Hematopoietic multipotent progenitor cell (in vitro differentiated cells): ENCODE data around the gene GABPB1. TPM values are rescaled to one million over a fixed set of nuclear protein-coding genes. Genes with fewer than 3 reads are reported as not detected.
A peak's percentile ranks its signal among the peaks of the same experiment; 100 is the strongest.
"Not testable (repeated sequence)": the region's sequence is repeated elsewhere in the genome, so short reads cannot be mapped to it uniquely, and the experiment has no call there.

Experiments used
- DNase-seq, 3 donors: peaks; one replicate each; pipeline ENCODE4 v3.0.0-alpha.2; 2011 to 2015; ENCODE audit warnings: low read depth in 2 of 3, low spot score in 2 of 3
- total RNA-seq: library from RNA; depleted of rRNA; stranded (reverse); fragments of >200 nt; gene quantifications from one replicate; pipeline ENCODE4 v1.2.3, GENCODE V29; 2012

GABPB1 gene
- 94.5 TPM for total RNA-seq

GRCh38 chr15:50354838-50355618 lies at the start of gene GABPB1:
Gene GABPB1 (minus strand): TSS chr15:50355198. CDS start chr15:50309798, 45,400 bp downstream.
- peak; percentile 92 to 96 (median 93) for DNase-seq

DNA sequence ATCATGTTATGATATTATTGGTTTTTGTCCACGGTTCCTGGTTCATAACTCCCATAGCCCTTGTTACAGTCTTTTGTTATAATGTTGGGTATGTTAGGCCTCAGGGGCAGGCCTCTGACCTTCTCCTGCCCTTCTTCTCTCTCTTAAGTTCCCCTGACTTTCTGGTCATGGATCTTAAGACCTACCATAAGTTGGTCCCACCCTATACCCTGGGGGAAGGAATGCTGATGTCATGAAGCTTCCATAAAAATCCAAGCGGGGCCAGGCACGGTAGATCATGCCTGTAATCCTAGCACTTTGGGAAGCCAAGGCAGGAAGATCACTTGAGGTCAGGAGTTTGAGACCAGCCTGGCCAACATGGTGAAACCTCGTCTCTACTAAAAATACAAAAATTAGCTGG lies 36.6 kb upstream of the GABPB1 start:
- DNase-seq: not testable (repeated sequence)

DNA sequence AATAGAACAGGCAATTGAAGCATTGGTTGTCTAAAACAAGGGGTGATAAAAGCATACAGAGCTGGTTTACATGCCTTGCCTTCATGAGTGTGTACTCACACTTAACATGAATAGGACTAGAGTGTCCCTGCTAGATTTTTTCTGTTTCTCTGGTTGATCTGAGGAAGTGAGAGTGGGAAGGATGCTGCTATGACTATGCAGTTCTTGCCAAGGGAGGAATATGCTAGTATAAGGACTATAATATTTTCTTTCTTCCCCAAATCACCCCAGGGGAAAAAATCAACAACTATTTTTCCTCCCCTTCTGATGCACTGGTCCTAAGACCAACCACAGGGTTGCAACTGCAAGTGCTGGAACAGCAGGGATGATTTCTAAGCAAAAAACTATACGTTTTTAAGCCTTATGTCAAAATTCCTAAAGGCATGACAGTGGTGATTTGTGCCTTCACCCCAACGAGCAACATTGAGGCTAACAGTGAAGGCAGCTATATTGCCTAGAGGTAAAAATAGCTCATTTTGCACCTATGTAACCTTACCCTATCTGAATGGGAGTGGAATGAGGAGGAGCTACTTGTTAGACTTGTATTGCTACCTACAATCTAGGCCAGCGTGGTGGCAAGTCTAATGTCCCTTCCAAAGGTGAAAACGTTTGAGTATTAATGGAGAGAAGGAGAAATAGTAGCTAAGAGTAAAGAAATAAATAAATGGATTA lies 35.7 kb upstream of the GABPB1 start:
- DNase-seq: peak in 2 of 3 donors; percentile 15 to 20

DNA sequence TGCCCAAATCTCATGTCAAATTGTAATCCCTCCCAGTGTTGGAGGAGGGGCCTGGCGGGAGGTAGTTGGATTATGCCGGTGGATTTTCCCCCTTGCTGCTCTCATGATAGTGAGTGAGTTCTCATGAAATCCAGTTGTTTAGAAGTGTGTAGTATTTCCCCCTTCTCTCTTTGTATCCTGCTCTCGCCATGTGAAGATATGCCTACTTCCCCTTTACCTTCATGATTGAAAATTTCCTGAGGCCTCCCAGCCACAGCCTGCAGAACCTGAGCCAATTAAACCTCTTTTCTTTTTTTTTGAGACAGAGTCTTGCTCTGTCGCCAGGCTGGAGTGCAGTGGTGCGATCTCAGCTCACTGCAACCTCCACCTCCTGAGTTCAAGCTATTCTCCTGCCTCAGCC lies 27.4 kb upstream of the GABPB1 start:
- peak in 2 of 3 donors; percentile 11 to 46 for DNase-seq

GRCh38 chr15:50381438-50381837 lies 26.4 kb upstream of the GABPB1 start:
- no peak for DNase-seq

DNA sequence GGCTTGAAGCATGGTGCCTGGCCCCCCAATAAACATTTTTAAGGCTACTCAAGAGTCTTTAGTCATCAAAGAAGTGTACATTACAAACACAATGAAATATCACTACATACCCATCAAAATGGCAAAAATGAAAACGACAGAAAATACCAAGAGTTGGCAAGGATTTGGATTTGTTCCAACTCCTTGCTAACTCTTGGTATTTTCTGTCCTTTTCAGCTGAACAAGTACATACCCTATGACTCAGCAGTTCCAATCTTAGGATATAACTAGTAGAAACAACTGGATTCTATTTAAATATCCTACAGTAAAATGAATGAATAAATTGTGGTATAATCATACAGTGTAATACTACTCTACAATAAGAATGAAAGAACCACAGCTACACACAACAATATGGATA lies 25.1 kb upstream of the GABPB1 start:
- DNase-seq: no peak

GRCh38 chr15:50379413-50379812 lies 24.4 kb upstream of the GABPB1 start:
- not testable (repeated sequence) for DNase-seq

- no peak for DNase-seq
These were observed 23.8 kb upstream of the GABPB1 start for GRCh38 chr15:50378776-50379175.

GRCh38 chr15:50377867-50378751 lies 23.1 kb upstream of the GABPB1 start:
- no peak for DNase-seq

DNA sequence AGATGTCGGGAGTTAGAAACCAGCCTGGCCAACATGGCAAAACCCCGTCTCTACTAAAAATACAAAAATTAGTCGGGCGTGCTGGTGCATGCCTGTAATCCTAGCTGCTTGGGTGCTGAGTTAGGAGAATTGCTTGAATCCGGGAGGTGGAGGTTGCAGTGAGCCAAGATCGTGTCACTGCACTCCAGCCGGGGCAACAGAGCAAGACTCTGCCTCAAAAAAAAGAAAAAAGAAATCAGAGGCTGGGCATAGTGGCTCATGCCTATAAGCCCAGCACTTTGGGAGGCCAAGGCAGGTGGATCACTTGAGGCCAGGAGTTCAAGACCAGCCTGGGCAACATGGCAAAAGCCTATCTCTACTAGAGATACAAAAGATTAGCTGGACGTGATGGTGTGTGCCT lies 14.6 kb upstream of the GABPB1 start:
- DNase-seq: not testable (repeated sequence)

GRCh38 chr15:50365971-50366370 lies 11.0 kb upstream of the GABPB1 start:
- DNase-seq: peak in 2 of 3 donors; percentile 18 to 60

DNA sequence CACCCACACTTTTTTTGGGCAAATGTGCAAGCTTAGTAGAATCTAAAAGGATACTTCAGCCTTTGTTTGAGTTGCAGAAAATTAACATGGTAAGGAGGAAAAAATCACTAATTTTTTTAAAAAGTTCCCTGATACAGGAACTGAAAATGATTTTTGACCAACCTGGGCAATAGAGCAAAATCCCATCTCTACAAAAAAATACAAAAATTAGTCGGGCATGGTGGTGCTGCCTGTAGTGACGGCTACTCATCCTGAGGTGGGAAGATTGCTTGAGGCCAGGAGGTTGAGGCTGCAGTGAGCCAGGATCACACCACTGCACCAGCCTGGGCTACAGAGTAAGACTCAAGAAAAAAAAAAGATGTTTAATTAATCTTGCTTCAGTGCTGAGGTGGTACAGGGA lies 10.6 kb upstream of the GABPB1 start:
- no peak for DNase-seq

DNA sequence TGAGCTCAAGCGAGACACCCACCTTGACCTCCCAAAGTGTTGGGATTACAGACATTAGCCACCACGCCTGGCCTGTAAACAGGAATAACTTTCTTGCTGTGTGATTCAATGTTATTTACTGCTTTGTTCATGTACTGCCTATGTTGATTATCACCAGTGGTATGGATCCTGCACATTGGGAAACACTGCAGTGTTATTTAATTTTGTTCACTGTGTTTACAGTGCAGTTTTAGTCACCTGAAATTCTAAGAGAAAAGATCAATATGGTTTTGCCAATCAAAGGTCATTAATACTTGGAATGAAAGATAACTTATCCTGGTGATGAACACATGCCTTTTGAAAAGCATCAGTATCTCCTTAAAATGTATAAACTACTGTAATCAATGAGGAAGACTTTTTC lies 8.6 kb upstream of the GABPB1 start:
- DNase-seq: no peak

GRCh38 chr15:50361756-50362155 lies 6.8 kb upstream of the GABPB1 start:
- DNase-seq: no peak

GRCh38 chr15:50358845-50359244 lies 3.8 kb upstream of the GABPB1 start:
- DNase-seq: peak in 2 of 3 donors; percentile 63 to 78

DNA sequence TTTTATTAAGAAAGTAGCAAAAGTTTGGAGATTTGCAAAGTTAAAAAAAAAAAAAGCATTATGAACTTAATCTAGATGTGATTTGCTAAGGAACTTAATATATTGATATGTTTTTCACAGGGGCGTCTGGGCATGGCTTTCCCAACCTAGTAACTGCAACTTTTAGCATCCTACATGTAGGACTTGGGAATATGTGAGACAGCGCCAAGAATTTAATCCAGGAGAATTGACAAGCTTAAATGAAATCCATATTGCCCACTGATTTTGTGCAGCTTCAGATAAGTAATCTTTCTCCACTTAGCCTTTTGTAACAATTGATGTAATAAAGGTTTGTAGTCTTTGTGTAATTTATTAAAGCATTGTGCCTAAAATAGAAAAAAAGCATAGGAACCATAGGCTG lies 982 bp upstream of the GABPB1 start:
- DNase-seq: no peak

DNA sequence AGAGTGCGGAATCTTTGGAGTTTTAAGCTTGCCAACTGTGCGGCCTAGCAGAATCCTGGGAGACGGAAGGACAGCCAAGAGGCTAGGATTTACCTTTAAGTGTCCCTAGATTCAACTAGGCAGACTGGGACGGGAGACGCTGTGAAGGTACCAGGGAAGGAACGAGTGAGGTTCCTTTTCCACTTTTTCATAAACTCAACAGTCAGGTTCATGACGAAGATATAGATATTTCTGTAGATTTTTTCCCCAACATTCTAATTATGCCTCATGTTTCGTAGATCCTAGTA lies 564 bp upstream of the GABPB1 start:
- DNase-seq: no peak

DNA sequence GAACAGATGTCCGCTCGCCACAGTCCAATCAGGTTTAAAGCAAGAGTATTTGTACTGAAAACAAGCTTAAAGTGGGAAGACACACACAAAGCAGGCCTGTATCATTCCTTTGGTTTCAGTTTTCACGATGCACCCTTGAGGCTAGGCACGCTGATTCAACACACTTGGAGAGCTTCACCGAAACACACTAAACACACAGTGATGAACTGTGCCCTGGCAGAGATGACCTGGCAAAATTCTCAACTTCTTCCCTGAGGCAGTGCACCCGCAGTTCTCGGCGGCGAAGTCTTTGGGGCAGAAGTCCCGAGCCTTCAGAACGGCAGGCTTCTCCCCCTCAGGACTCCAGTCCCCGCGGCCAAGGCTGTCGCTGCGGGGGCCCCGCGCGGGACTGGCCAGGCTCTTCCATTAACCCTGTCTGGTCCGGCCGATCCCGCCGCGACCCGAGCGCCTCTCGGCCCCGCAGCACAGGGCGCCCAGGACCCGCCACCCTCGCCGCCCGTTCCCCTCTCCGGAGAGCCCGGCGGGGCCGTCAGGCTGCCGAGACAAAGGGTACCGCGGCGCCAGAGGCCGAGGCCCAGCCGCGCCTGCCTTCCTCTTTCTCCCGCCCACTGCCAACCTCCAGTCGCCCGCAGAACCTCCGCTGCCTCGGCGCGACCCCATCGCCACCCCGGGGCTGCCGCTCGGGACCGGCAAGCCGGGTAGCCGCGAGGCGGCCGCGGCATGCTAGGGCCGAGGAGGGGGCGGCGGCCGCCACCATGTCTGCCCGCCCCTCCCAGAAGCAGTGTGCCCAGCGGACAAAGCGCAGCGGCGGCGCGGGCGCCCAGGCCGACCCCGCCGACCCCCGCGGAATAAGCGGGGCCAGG lies 792 bp downstream of the GABPB1 start:
- DNase-seq: peak; percentile 47 to 86 (median 73)

- DNase-seq: peak; percentile 38 to 73 (median 62)
These were observed 1.6 kb downstream of the GABPB1 start for GRCh38 chr15:50353251-50353974.

DNA sequence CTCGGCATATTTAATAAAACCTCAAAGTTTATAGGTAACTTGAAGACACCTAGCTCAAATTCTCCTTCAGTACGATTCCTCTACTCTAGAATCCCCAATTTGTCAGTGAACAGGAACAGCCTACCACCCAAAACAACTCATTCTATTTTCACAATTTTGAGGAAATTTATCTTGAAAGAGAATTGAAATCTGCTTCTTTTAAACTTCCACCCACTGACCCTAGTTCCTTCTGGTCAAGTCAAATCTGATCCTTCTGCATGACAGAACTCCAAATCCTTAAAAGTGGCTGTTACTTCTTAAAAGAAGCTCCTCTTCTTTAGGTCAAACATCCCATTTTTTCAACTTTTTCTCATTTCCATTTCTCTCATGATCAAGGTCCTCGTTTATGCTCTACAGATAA lies 4.4 kb downstream of the GABPB1 start:
- DNase-seq: no peak
